NCI-H2171 (cell line): ENCODE data around the gene LTBR.

Experiments used
- DNase-seq: peaks from one replicate; lab custom pipeline; 2025; lab: John Stamatoyannopoulos, UW

Gene LTBR

GRCh38 chr12:6384499-6385436 lies 806 bp downstream of the LTBR start:
- DNase-seq: no peak

- no peak for DNase-seq
These were observed 2.1 kb downstream of the LTBR start for GRCh38 chr12:6386038-6386437.

- no peak for DNase-seq
These were observed 2.5 kb downstream of the LTBR start for GRCh38 chr12:6386491-6386890.

- no peak for DNase-seq
These were observed 3.6 kb downstream of the LTBR start for GRCh38 chr12:6387541-6387940.

GRCh38 chr12:6390084-6390799 lies 6.3 kb downstream of the LTBR start:
- no peak for DNase-seq

- DNase-seq: no peak
These were observed 7.1 kb downstream of the LTBR start for GRCh38 chr12:6391013-6391412.

GRCh38 chr12:6392504-6392903 lies 8.5 kb downstream of the LTBR start:
- no peak for DNase-seq

- no peak for DNase-seq
These were observed 9.1 kb downstream of the LTBR start for GRCh38 chr12:6393109-6393508.

- no peak for DNase-seq
These were observed 10.4 kb downstream of the LTBR start for GRCh38 chr12:6394398-6394797.

- DNase-seq: no peak
These were observed 12.1 kb downstream of the LTBR start for GRCh38 chr12:6396031-6396430.

- DNase-seq: no peak
These were observed 16.1 kb downstream of the LTBR start for GRCh38 chr12:6399884-6400644.

- no peak for DNase-seq
These were observed 20.4 kb downstream of the LTBR start for GRCh38 chr12:6404390-6404789.

- DNase-seq: no peak
These were observed 22.0 kb downstream of the LTBR start for GRCh38 chr12:6405963-6406362.

GRCh38 chr12:6407236-6407954 lies 23.4 kb downstream of the LTBR start:
- no peak for DNase-seq

GRCh38 chr12:6416596-6416995 lies 32.6 kb downstream of the LTBR start:
- DNase-seq: no peak

GRCh38 chr12:6418796-6419195 lies 34.8 kb downstream of the LTBR start:
- DNase-seq: no peak

GRCh38 chr12:6420364-6420763 lies 36.4 kb downstream of the LTBR start:
- DNase-seq: no peak

GRCh38 chr12:6423267-6424007 lies 39.5 kb downstream of the LTBR start:
- DNase-seq: peak; percentile 98

GRCh38 chr12:6424008-6424347 lies 40.0 kb downstream of the LTBR start:
- no peak for DNase-seq

GRCh38 chr12:6424866-6425265 lies 40.9 kb downstream of the LTBR start:
- DNase-seq: no peak
